HCT116 (cell line): ENCODE results near the gene FGFRL1. TPM values are rescaled to one million over a fixed set of nuclear protein-coding genes. Genes with fewer than 3 reads are reported as not detected.
A peak's percentile ranks its signal among the peaks of the same experiment; 100 is the strongest.

Source experiments
- ATAC-seq: fragments of 200-7000 bp; cut with Tn5 transposase; 2 replicates; pipeline ENCODE4 v1.9.1; 2020; ENCODE audit warnings: mild to moderate bottlenecking, moderate library complexity
- BruUV-seq: library from RNA; stranded (reverse); fragments of 400-500 nt; replicated peaks from 2 replicates; lab custom pipeline; 2021; lab: Mats Ljungman, UMichigan
- CTCF ChIA-PET: fragments of 300-600 bp; sonication (Branson Sonifier 250); formaldehyde crosslinking; loops from one replicate; lab custom pipeline; 2021; ENCODE audit warnings: antibody characterized with exemption; lab: Charles Lee
- POLR2A ChIA-PET: fragments of 300-600, 350-600 bp; sonication (Branson Sonifier 250); formaldehyde crosslinking; loops from one replicate; lab custom pipeline; 2021; ENCODE audit warnings: antibody characterized with exemption; lab: Charles Lee
- RAD21 ChIA-PET, 2 experiments: fragments of 300-600 bp; sonication (Branson Sonifier 250); formaldehyde crosslinking; loops; one replicate each; lab custom pipeline; 2023; ENCODE audit warnings: low total read pairs in 2 of 2; ENCODE audit not compliant: uncharacterized antibody in 2 of 2, unreplicated experiment in 2 of 2, low non-redundant PET in 1 of 2; lab: Charles Lee
- DNase-seq: peaks from one replicate; pipeline ENCODE4 v3.0.0-alpha.2; 2010; ENCODE audit warnings: low read depth, low spot score
- H2AFZ ChIP-seq: fragments of 200-600 bp; shearing (Covaris generic), sonication (generic); 2 replicates; pipeline ENCODE4 v1.6.1; 2017; ENCODE audit warnings: low read depth, mixed run types, mixed read lengths, antibody characterized with exemption, low read length; ENCODE audit not compliant: poor library complexity, severe bottlenecking
- H3K27ac ChIP-seq: 2 replicates; pipeline ENCODE4 v1.5.1; 2012; ENCODE audit warnings: low read depth, low read length
- H3K27me3 ChIP-seq: fragments of 200-600 bp; sonication (generic); 2 replicates; pipeline ENCODE4 v1.6.1; 2016; ENCODE audit warnings: mixed run types, low read length, mixed read lengths; ENCODE audit not compliant: insufficient read depth
- H3K36me3 ChIP-seq, 2 experiments: fragments of 200-500 bp in 1 of 2; fragments of 200-600 bp in 1 of 2; sonication (Bioruptor generic) in 1 of 2; sonication (generic) in 1 of 2; 2 replicates each; pipeline versions ENCODE4 v1.5.1 to v1.6.1; 2014 to 2016; ENCODE audit warnings: low read length in 2 of 2, inconsistent platforms in 1 of 2, mixed read lengths in 1 of 2, mixed run types in 1 of 2; ENCODE audit not compliant: insufficient read depth in 2 of 2, control insufficient read depth in 1 of 2
- H3K4me1 ChIP-seq, 2 experiments: fragments of 200-600 bp in 1 of 2; sonication (generic) in 1 of 2; 2 replicates each; pipeline versions ENCODE4 v1.5.1 to v1.6.1; 2012 to 2017; ENCODE audit warnings: low read length in 2 of 2, inconsistent platforms in 1 of 2, mild to moderate bottlenecking in 1 of 2, mixed read lengths in 1 of 2, mixed run types in 1 of 2, moderate library complexity in 1 of 2; ENCODE audit not compliant: insufficient read depth in 2 of 2, control insufficient read depth in 1 of 2
- H3K4me2 ChIP-seq: fragments of 200-600 bp; sonication (generic); 2 replicates; pipeline ENCODE4 v1.6.1; 2017; ENCODE audit warnings: mixed run types, low read length, mixed read lengths
- H3K4me3 ChIP-seq, 2 experiments: fragments of 200-600 bp in 1 of 2; sonication (generic) in 1 of 2; replicated peaks in 1 of 2; 2 replicates each; pipeline ENCODE4 v1.5.1; 2011 to 2016; ENCODE audit warnings: low read length in 2 of 2, control low read depth in 1 of 2, low read depth in 1 of 2, mild to moderate bottlenecking in 1 of 2, mixed read lengths in 1 of 2, mixed run types in 1 of 2
- H3K79me2 ChIP-seq: fragments of 200-600 bp; sonication (generic); 2 replicates; pipeline ENCODE4 v1.6.1; 2017; ENCODE audit warnings: mild to moderate bottlenecking, mixed run types, low read length, moderate library complexity, mixed read lengths; ENCODE audit not compliant: insufficient read depth
- H3K9ac ChIP-seq: fragments of 200-600 bp; sonication (generic); 2 replicates; pipeline ENCODE4 v1.6.1; 2016; ENCODE audit warnings: low read length, mixed read lengths
- H3K9me2 ChIP-seq: fragments of 200-600 bp; sonication (generic), shearing (Covaris generic); 2 replicates; pipeline ENCODE4 v1.6.1; 2017; ENCODE audit warnings: mixed run types, mild to moderate bottlenecking, moderate library complexity; ENCODE audit not compliant: insufficient read depth
- H3K9me3 ChIP-seq, 2 experiments: fragments of 200-500 bp in 1 of 2; fragments of 200-600 bp in 1 of 2; sonication (Bioruptor generic) in 1 of 2; sonication (generic) in 1 of 2; 2 replicates each; pipeline ENCODE4 v1.6.1; 2014 to 2017; ENCODE audit warnings: low read length in 2 of 2, mixed read lengths in 2 of 2, inconsistent platforms in 1 of 2, low read depth in 1 of 2, mild to moderate bottlenecking in 1 of 2, mixed run types in 1 of 2, moderate library complexity in 1 of 2; ENCODE audit not compliant: control insufficient read depth in 1 of 2, insufficient read depth in 1 of 2
- H4K20me1 ChIP-seq: fragments of 200-600 bp; sonication (generic), shearing (Covaris generic); 2 replicates; pipeline ENCODE4 v1.6.1; 2017; ENCODE audit warnings: mixed run types, mild to moderate bottlenecking, moderate library complexity; ENCODE audit not compliant: insufficient read depth
- ATF3 ChIP-seq: IDR thresholded peaks from 2 replicates; pipeline ENCODE4 v1.6.1; 2012
- CBX3 ChIP-seq: IDR thresholded peaks from 2 replicates; pipeline ENCODE4 v1.6.1; 2012; ENCODE audit warnings: low read depth
- EGR1 ChIP-seq: IDR thresholded peaks from 2 replicates; pipeline ENCODE4 v1.6.1; 2012; ENCODE audit warnings: low read depth
- ELF1 ChIP-seq: IDR thresholded peaks from 2 replicates; pipeline ENCODE4 v1.6.1; 2012; ENCODE audit warnings: low read depth, borderline replicate concordance
- EZH2phosphoT487 ChIP-seq: fragments of 200-600 bp; IDR thresholded peaks from 2 replicates; pipeline ENCODE4 v1.6.1; 2018; ENCODE audit warnings: antibody characterized with exemption, borderline replicate concordance
- FOSL1 ChIP-seq: IDR thresholded peaks from 2 replicates; pipeline ENCODE4 v1.6.1; 2012; ENCODE audit warnings: low read depth
- JUND ChIP-seq: IDR thresholded peaks from 2 replicates; pipeline ENCODE4 v1.6.1; 2012
- POLR2A ChIP-seq: IDR thresholded peaks from 2 replicates; pipeline ENCODE4 v1.7.0; 2011; ENCODE audit warnings: borderline replicate concordance; ENCODE audit not compliant: insufficient read depth, insufficient read length; ENCODE audit errors: extremely low read depth
- POLR2AphosphoS5 ChIP-seq: IDR thresholded peaks from 2 replicates; pipeline ENCODE4 v1.6.1; 2011; ENCODE audit warnings: mild to moderate bottlenecking, low read depth, low read length, moderate library complexity
- RAD21 ChIP-seq: IDR thresholded peaks from 2 replicates; pipeline ENCODE4 v1.6.1; 2012; ENCODE audit warnings: low read depth, mild to moderate bottlenecking
- REST ChIP-seq: IDR thresholded peaks from 2 replicates; pipeline ENCODE4 v1.6.1; 2012; ENCODE audit warnings: low read depth
- SP1 ChIP-seq: IDR thresholded peaks from 2 replicates; pipeline ENCODE4 v1.6.1; 2012; ENCODE audit warnings: low read depth
- SRF ChIP-seq: IDR thresholded peaks from 2 replicates; pipeline ENCODE4 v1.6.1; 2012; ENCODE audit warnings: low read depth
- YY1 ChIP-seq: IDR thresholded peaks from 2 replicates; pipeline ENCODE4 v1.6.1; 2011; ENCODE audit warnings: low read length, low read depth, moderate library complexity, mild to moderate bottlenecking; ENCODE audit not compliant: insufficient replicate concordance; ENCODE audit errors: extremely low read depth
- ZBTB33 ChIP-seq: IDR thresholded peaks from 2 replicates; pipeline ENCODE4 v1.6.1; 2011; ENCODE audit warnings: mild to moderate bottlenecking, low read length, moderate library complexity; ENCODE audit not compliant: insufficient replicate concordance; ENCODE audit errors: extremely low read depth
- ZFX ChIP-seq: fragments of 450-650 bp; IDR thresholded peaks from 2 replicates; pipeline ENCODE4 v1.6.1; 2017
- ZNF274 ChIP-seq: fragments of 200-500 bp; sonication (Bioruptor generic); IDR thresholded peaks from 2 replicates; pipeline ENCODE4 v1.6.1; 2014; ENCODE audit warnings: mild to moderate bottlenecking, low read depth, low read length, inconsistent platforms
- intact Hi-C: fragments of 100-400 bp; cut with micrococcal nuclease; formaldehyde crosslinking; loops from 2 replicates; pipeline ENCODE4 v1.10.0; 2022
- total RNA-seq: library from RNA; stranded (reverse); gene quantifications from one replicate; pipeline ENCODE4 v1.2.1, GENCODE V29; 2021; ENCODE audit not compliant: unreplicated experiment

FGFRL1 gene
- total RNA-seq, 1 experiment from 2014 or later, result 91.1 TPM

GRCh38 chr4:1011666-1012033 lies 224 bp downstream of the FGFRL1 start:
- ATAC-seq (peak; percentile 23), DNase-seq (no peak)
- RAD21 ChIA-PET, result no interaction called here
- H3K4me1 ChIP-seq, result peaks cover 20 to 33% of the 10 kb centered on the region in 2 experiments
- no peak overlapping the region for H3K9ac ChIP-seq
- H4K20me1 ChIP-seq, result no peaks in the 10 kb centered on the region
- no peak overlapping the region for H2AFZ ChIP-seq
- H3K4me2 ChIP-seq, result no peak overlapping the region
- no peak for TF ChIP-seq SP1
- no peak for TF ChIP-seq ATF3
- no peak for TF ChIP-seq POLR2A
- TF ChIP-seq POLR2AphosphoS5, result no peak
- TF ChIP-seq FOSL1, result no peak
- no peak for TF ChIP-seq CBX3
- TF ChIP-seq ZFX, result no peak
- no peak for TF ChIP-seq REST
- no peak for TF ChIP-seq EGR1
- no peak for TF ChIP-seq EZH2phosphoT487
- TF ChIP-seq RAD21, result no peak
- TF ChIP-seq YY1, result no peak
- no peak for TF ChIP-seq SRF
- no peak for TF ChIP-seq ZBTB33
- no peak for TF ChIP-seq JUND
- TF ChIP-seq ELF1, result no peak
- TF ChIP-seq ZNF274, result no peak
- no peaks in the 10 kb centered on the region for H3K27me3 ChIP-seq
- no peak overlapping the region; the same call in 1 of the 2 replicates for H3K27ac ChIP-seq
- CTCF ChIA-PET, result no interaction called here
- no TSS peak for BruUV-seq
- peaks cover 12% of the 10 kb centered on the region; the same call in 1 of the 2 replicates for H3K79me2 ChIP-seq
- H3K9me3 ChIP-seq, result no peaks in the 10 kb centered on the region
- H3K9me2 ChIP-seq, result no peaks in the 10 kb centered on the region
- intact Hi-C loops, result loop anchor here (5.0 kb wide), 1 partner anchor 276 kb away; the partner anchor contains the start of gene MAEA
- peak overlapping the region in 1 of 2 experiments; percentile 70; a peak in 1 of 4 replicates for H3K4me3 ChIP-seq
- POLR2A ChIA-PET, result no interaction called here
- peaks cover 3 to 4% of the 10 kb centered on the region in 2 experiments; a peak in 2 of 4 replicates for H3K36me3 ChIP-seq
